Measurements from ENCODE around the gene KMT2C.

KMT2C gene

GRCh38 chr7:152133804-152134203, 302.0 kb downstream of the KMT2C start:
- no peak for DNase-seq

- DNase-seq = no peak
Observed at GRCh38 chr7:152132812-152133211, 303.0 kb downstream of the KMT2C start.

GRCh38 chr7:152131981-152132494, 303.8 kb downstream of the KMT2C start:
- DNase-seq = no peak

- DNase-seq = no peak
Observed at GRCh38 chr7:152130658-152131590, 304.9 kb downstream of the KMT2C start.

GRCh38 chr7:152129682-152130081, 306.1 kb downstream of the KMT2C start:
- DNase-seq = no peak

- no peak for DNase-seq
Observed at GRCh38 chr7:152128741-152129461, 306.9 kb downstream of the KMT2C start.

- no peak for DNase-seq
Observed at GRCh38 chr7:152128252-152128651, 307.6 kb downstream of the KMT2C start.

GRCh38 chr7:152127229-152127628, 308.6 kb downstream of the KMT2C start:
- no peak for DNase-seq

- DNase-seq = no peak
Observed at GRCh38 chr7:152126741-152127140, 309.1 kb downstream of the KMT2C start.

- no peak for DNase-seq
Observed at GRCh38 chr7:152122540-152122939, 313.3 kb downstream of the KMT2C start.

GRCh38 chr7:152121432-152121831, 314.4 kb downstream of the KMT2C start:
- DNase-seq = no peak

GRCh38 chr7:152120776-152121175, 315.0 kb downstream of the KMT2C start:
- DNase-seq = no peak

- no peak for DNase-seq
Observed at GRCh38 chr7:152120210-152120609, 315.6 kb downstream of the KMT2C start.

- DNase-seq = no peak
Observed at GRCh38 chr7:152117356-152117755, 318.4 kb downstream of the KMT2C start.

GRCh38 chr7:152115021-152115718, 320.6 kb downstream of the KMT2C start:
- no peak for DNase-seq

GRCh38 chr7:152112829-152113228, 323.0 kb downstream of the KMT2C start:
- DNase-seq = no peak

- no peak for DNase-seq
Observed at GRCh38 chr7:152108359-152108758, 327.4 kb downstream of the KMT2C start.

- no peak for DNase-seq
Observed at GRCh38 chr7:152107945-152108344, 327.9 kb downstream of the KMT2C start.

- DNase-seq = no peak
Observed at GRCh38 chr7:152106990-152107389, 328.8 kb downstream of the KMT2C start.

GRCh38 chr7:152105205-152105604, 330.6 kb downstream of the KMT2C start:
- no peak for DNase-seq

- DNase-seq = no peak
Observed at GRCh38 chr7:152103691-152104090, 332.1 kb downstream of the KMT2C start.

- DNase-seq = no peak
Observed at GRCh38 chr7:152103066-152103465, 332.7 kb downstream of the KMT2C start.

- DNase-seq = no peak
Observed at GRCh38 chr7:152097330-152097729, 338.5 kb downstream of the KMT2C start.

All from KG1 (cell line).